ENCODE results near the gene NOL4L.

The NOL4L gene

GRCh38 chr20:32585011-32585585 lies at the start of gene NOL4L:
TSS of gene NOL4L (minus strand) at chr20:32585333. CDS start at chr20:32584890, 443 bp downstream.
- no peak for DNase-seq

- no peak for DNase-seq
These were observed 49.1 kb upstream of the NOL4L start for GRCh38 chr20:32634041-32634805.

GRCh38 chr20:32632461-32633354 lies 47.6 kb upstream of the NOL4L start:
- no peak for DNase-seq

- no peak for DNase-seq
These were observed 46.9 kb upstream of the NOL4L start for GRCh38 chr20:32631933-32632460.

- DNase-seq = no peak
These were observed 44.7 kb upstream of the NOL4L start for GRCh38 chr20:32629813-32630212.

GRCh38 chr20:32628960-32629530 lies 43.9 kb upstream of the NOL4L start:
- no peak for DNase-seq

- DNase-seq = no peak
These were observed 41.9 kb upstream of the NOL4L start for GRCh38 chr20:32626859-32627636.

GRCh38 chr20:32626407-32626806 lies 41.3 kb upstream of the NOL4L start:
- DNase-seq = no peak

- no peak for DNase-seq
These were observed 40.9 kb upstream of the NOL4L start for GRCh38 chr20:32625996-32626395.

- DNase-seq = no peak
These were observed 39.7 kb upstream of the NOL4L start for GRCh38 chr20:32624687-32625345.

GRCh38 chr20:32623667-32624157 lies 38.6 kb upstream of the NOL4L start:
- DNase-seq = no peak

- no peak for DNase-seq
These were observed 37.7 kb upstream of the NOL4L start for GRCh38 chr20:32622585-32623468.

GRCh38 chr20:32621891-32622584 lies 36.9 kb upstream of the NOL4L start:
- no peak for DNase-seq

GRCh38 chr20:32621071-32621890 lies 36.1 kb upstream of the NOL4L start:
- DNase-seq = no peak

GRCh38 chr20:32619586-32619985 lies 34.5 kb upstream of the NOL4L start:
- no peak for DNase-seq

- no peak for DNase-seq
These were observed 29.6 kb upstream of the NOL4L start for GRCh38 chr20:32614772-32615171.

- no peak for DNase-seq
These were observed 29.2 kb upstream of the NOL4L start for GRCh38 chr20:32614303-32614702.

GRCh38 chr20:32613192-32614053 lies 28.3 kb upstream of the NOL4L start:
- no peak for DNase-seq
